Erythroblast (primary cell): Measurements from ENCODE around the gene NRIP1.
A peak's percentile ranks its signal among the peaks of the same experiment; 100 is the strongest.

Experiments used
- DNase-seq, 2 experiments: peaks; one replicate each; lab custom pipeline; 2025; lab: John Stamatoyannopoulos, UW
- GATA1 ChIP-seq: IDR thresholded peaks from 2 replicates; pipeline ENCODE4 v1.6.1; 2011; ENCODE audit warnings: low read depth, mild to moderate bottlenecking, control low read depth, low read length, moderate library complexity
- POLR2A ChIP-seq: IDR thresholded peaks from 2 replicates; pipeline ENCODE4 v1.6.1; 2011; ENCODE audit warnings: mild to moderate bottlenecking, low read length

The NRIP1 gene

GRCh38 chr21:15084668-15085067, 19.9 kb upstream of the NRIP1 start:
- no peak for DNase-seq
- TF ChIP-seq POLR2A (no peak), GATA1 (no peak)

DNA sequence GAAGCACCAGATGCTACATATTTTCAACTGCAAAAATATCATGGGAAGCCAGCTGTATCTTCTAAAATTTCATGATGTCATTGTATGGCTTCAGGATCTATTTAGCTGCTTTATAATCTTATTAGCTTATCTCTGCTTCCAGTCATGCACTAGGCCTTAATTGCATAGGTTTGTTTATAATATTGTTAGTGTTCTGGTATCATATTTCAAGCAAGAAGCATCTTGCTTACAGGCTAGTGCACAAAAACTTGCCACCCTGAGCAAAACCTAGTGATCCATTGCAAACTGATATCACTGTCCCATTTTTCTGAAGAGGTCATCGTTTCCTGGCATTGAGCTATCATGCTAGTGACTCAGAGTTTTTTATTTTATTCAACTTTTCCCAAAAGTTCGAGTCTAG, 15.7 kb upstream of the NRIP1 start:
- peak; percentile 21 to 54 for DNase-seq
- TF ChIP-seq GATA1 (no peak), POLR2A (no peak)

- no peak for DNase-seq
- TF ChIP-seq POLR2A (no peak), GATA1 (no peak)
These were observed 14.5 kb upstream of the NRIP1 start for GRCh38 chr21:15079269-15079668.

DNA sequence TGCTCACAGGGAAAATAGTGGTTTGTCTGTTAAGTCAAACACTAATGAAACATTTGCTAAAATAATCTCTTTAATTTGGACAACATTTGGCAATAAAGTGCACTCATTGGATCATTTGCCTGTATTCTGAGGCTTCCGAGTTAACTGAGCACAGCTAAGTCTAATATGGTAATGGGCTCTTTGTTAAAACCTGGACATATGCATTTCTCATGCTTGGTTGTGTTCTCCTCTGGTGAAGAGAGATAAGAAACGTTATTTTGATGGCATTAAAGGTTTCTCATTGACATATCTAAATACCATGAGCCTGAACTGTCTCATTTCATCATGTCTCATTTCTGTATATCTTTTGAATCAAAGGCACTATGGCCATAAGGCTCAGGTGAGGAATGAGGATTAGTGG, 13.4 kb upstream of the NRIP1 start:
- TF ChIP-seq POLR2A (no peak), GATA1 (no peak)
- DNase-seq = peak in 1 of 2 experiments; percentile 8

DNA sequence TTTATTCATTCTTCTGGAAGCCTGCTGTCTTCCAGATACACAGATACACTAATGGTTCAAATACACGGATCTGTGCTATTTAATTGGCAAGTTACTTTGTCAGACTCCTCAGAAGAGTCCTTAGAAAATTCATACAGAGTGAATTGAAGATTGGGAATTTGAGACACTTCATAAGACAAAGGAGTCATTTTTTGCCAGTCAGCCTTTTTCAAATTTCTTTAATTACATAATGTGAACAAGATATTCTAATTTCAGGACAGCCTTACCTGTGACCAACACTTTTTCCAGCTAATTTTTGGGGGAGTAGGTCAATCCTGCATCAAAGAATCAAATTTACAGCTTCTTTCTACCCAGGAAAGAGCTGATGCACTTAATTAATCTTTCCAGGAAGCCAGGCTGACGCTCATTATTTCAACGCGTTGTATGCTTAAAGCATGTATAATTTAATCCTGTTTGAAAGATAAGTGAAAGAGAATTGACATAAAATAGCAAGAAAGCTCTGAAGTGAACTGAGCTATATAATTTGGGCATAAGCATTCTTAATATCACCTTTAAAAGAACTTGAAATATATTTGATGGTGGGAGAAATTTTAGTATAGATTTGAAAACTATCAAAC, 12.8 kb upstream of the NRIP1 start:
- TF ChIP-seq POLR2A = no peak
- TF ChIP-seq GATA1 = no peak
- no peak for DNase-seq

DNA sequence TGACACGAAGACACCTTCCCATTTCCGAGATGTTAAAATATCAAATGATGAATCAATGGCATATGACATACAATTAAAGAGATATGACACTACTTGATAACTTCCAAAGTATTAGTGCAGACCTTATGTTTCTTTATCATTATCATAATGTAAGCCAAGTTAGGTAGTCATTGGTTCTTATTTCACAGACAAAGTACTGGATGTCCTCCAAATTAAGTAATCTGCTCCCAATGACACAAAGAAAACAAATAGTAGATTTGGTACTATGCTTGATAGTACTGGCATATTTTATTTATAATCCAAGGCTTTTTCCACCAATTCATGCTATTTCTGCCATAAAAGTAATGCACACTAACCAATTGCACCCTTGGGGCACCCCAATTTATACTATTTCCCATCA, 11.9 kb upstream of the NRIP1 start:
- no peak for DNase-seq
- no peak for TF ChIP-seq GATA1
- TF ChIP-seq POLR2A = no peak

DNA sequence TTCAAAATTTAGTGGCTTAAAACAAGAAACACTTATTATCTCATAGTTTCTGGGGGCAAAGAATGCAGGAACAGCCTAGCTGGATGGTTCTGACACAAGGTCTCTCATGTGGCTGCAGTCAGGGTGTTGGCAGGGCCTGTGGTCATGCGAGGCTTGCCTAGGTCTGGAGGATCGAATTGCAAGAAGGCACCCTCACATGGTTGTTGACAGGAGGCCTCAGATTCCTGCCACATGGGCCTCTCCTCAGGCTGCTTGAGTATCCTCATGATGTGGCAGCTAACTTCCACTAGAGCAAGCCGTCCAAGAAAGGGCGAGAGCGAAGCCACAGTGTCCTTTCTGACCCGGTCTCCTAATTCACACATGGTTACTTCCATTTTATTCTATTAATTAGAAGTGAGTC, 6.2 kb upstream of the NRIP1 start:
- TF ChIP-seq GATA1 (no peak), POLR2A (no peak)
- DNase-seq = no peak

DNA sequence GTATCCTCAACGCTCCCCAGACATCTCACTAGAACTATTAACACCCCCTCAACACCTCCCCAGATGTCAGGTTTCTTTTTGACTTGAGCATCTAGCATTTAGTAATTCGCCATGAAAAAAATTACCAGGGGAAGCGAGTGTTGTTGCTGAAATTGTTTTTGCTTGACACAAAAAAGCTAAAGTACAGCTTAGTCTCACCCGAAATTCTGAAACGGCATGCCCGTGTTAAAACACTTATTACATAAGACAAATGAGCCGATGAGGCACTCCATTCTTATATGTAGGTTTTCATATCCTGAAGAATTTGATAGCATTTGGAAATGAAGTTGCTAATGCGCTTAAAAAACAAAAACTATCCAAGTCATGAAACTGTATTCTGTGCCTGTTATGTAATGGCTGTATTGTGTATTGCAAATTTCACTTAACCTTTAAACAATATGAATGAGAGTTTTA, 1.3 kb upstream of the NRIP1 start:
- TF ChIP-seq POLR2A (no peak), GATA1 (no peak)
- DNase-seq = peak in 1 of 2 experiments; percentile 71

DNA sequence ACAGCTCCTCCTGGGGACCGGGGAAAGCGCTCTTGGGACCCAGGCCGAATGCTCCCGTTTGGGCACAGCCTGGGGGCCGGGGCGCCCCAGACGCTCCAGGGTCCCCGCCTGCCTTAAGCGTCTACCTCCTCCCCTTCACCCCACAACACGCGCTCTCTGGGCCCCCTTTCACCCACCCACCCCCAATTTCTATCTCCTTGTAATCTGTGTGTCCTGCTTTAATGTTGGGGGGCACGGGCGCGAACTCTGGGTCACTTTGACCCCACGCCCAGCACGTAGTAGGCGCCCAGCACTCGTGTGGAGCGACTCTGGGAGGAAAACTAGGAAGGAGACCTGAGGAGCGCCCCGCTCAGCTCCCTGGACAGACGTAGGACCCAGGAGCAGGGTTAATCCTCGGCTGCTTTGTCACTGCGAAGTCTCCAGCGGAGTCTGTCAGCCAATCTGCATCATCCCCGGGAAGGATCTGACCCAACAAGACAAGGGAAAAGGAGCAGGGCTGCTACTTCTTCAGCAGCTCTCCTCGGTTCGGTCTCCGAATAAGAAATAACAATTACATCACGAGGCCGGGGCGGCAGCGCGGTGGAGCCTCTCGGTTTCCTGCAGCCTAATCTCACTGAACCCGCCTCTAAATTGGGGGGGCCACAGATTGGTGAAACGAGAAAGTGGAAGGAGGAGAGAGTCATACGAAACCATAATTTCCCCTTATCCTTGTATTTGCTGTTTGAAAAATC, 757 bp upstream of the NRIP1 start:
- peak; percentile 80 for TF ChIP-seq POLR2A
- TF ChIP-seq GATA1 = no peak

GRCh38 chr21:15063814-15064575, 805 bp downstream of the NRIP1 start:
- no peak for TF ChIP-seq POLR2A
- no peak for TF ChIP-seq GATA1
- DNase-seq = peak; percentile 55 to 68

More for the DNA sequence above, 757 bp upstream of the NRIP1 start:
- DNase-seq = peak; percentile 87

- TF ChIP-seq GATA1 (no peak), POLR2A (no peak)
- DNase-seq = peak; percentile 42 to 55
These were observed 1.6 kb downstream of the NRIP1 start for GRCh38 chr21:15063081-15063813.

DNA sequence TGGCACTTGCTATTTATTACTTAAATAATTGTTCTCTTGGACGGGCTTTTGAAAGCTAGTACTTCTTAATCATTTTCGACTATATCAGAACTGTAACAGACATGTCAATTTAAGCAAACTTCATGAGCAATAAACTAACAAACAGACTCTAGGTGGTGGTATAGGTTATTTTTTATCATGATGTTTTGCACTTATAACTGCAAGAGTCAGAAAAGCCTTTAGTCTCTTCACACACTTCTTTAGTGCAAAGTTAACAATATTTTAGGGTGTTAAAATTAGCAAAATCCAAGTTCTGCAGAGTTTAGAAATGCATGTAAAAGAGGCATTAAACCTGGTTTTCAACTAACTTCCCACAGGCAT, 2.2 kb downstream of the NRIP1 start:
- DNase-seq = peak; percentile 39 to 45
- TF ChIP-seq GATA1 (no peak), POLR2A (no peak)
